ENCODE results near the gene GRIK3. TPM values are rescaled to one million over a fixed set of nuclear protein-coding genes. Genes with fewer than 3 reads are reported as not detected.

The GRIK3 gene
- polyA plus RNA-seq, 2 of the 4 experiments (the other 2 are of a cell fraction), result not detected

DNA sequence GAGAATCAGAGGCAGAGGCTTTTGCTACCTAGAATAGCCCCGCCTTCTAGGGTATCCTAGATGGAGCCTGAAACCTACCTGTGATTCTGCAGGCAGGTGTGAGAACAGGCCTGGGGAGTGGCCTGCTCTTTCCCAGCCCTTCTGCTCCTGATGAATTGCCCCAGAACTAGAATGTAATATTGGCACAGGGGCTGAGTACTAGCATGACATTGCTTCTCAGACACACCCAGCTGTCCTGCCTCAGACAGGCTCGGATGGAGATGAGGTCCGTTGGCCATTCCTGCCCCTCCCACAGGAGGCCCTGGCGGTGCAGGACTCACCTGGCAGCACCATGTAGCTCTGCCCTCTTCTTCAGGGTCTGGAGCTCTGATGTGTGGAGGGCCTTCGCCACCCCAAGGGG is 237.6 kb downstream of the GRIK3 start:
- no peak overlapping the region for H3K4me2 ChIP-seq
- 32% methylated on average over 2 of the region's 5 CpGs for WGBS (ENCODE audit: missing lambda C conversion rate)
- ChIA-PET CTCF (no interaction called here), POLR2A (no interaction called here)
- H3K4me1 ChIP-seq, result no peaks in the 10 kb centered on the region
- no peak for TF ChIP-seq CBX2 (IDR thresholded peaks at IDR 0.05; ENCODE audit: borderline replicate concordance, low read depth)
- no peak for TF ChIP-seq RARB (CRISPR knock-in tag; IDR thresholded peaks at IDR 0.05)
- no peak for TF ChIP-seq NFE2L2 (conservative IDR thresholded peaks at IDR 0.05; ENCODE audit: low read length)
- no peak for TF ChIP-seq ZNF302 (CRISPR knock-in tag; IDR thresholded peaks at IDR 0.05)
- TF ChIP-seq, protein P1, sequence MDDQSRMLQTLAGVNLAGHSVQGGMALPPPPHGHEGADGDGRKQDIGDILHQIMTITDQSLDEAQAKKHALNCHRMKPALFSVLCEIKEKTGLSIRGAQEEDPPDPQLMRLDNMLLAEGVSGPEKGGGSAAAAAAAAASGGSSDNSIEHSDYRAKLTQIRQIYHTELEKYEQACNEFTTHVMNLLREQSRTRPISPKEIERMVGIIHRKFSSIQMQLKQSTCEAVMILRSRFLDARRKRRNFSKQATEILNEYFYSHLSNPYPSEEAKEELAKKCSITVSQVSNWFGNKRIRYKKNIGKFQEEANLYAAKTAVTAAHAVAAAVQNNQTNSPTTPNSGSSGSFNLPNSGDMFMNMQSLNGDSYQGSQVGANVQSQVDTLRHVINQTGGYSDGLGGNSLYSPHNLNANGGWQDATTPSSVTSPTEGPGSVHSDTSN (IDR thresholded peaks at IDR 0.05), result no peak
- no peak for TF ChIP-seq ZSCAN20 (CRISPR knock-in tag; IDR thresholded peaks at IDR 0.05)
- no peak for TF ChIP-seq TP53 (CRISPR knock-in tag; IDR thresholded peaks at IDR 0.05)
- no peak for TF ChIP-seq TFCP2L1 (CRISPR knock-in tag; IDR thresholded peaks at IDR 0.05)
- TF ChIP-seq HOXB13 (CRISPR knock-in tag; IDR thresholded peaks at IDR 0.05; ENCODE audit: low read depth), result no peak
- TF ChIP-seq FOSB (CRISPR knock-in tag; IDR thresholded peaks at IDR 0.05), result no peak
- TF ChIP-seq, protein P2, sequence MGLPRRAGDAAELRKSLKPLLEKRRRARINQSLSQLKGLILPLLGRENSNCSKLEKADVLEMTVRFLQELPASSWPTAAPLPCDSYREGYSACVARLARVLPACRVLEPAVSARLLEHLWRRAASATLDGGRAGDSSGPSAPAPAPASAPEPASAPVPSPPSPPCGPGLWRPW (IDR thresholded peaks at IDR 0.05), result no peak
- no peak for TF ChIP-seq HDAC2 (IDR thresholded peaks at IDR 0.05)
- TF ChIP-seq JUNB (IDR thresholded peaks at IDR 0.05), result no peak
- no peak for TF ChIP-seq RCOR1 (IDR thresholded peaks at IDR 0.05; ENCODE audit: low read depth, low read length)
- TF ChIP-seq ESRRA (IDR thresholded peaks at IDR 0.05; ENCODE audit: borderline replicate concordance, low read length), result no peak
- no peaks in the 10 kb centered on the region for H3K9me3 ChIP-seq
- DNase-seq (ENCODE audit: low read depth in 1 of 2, low spot score in 1 of 2) (no peak), ATAC-seq (no peak), FAIRE-seq (no peak)
- H3K27ac ChIP-seq, result no peak overlapping the region
- H3K4me3 ChIP-seq, result no peak overlapping the region

- DNase-seq (ENCODE audit: low read depth in 1 of 2, low spot score in 1 of 2) (no peak), FAIRE-seq (no peak), ATAC-seq (no peak)
- TF ChIP-seq JUN (IDR thresholded peaks at IDR 0.05) (no peak), TP53 (CRISPR knock-in tag; IDR thresholded peaks at IDR 0.05) (no peak), HOXB5 (CRISPR knock-in tag; IDR thresholded peaks at IDR 0.05) (no peak), BHLHE40 (IDR thresholded peaks at IDR 0.05; ENCODE audit: low read depth, low read length) (no peak), RNF2 (IDR thresholded peaks at IDR 0.05; ENCODE audit: borderline replicate concordance, low read depth) (no peak), ZC3H11A (IDR thresholded peaks at IDR 0.05) (no peak), ZFP36 (IDR thresholded peaks at IDR 0.05; ENCODE audit: borderline replicate concordance, partially characterized antibody) (no peak), ESRRA (IDR thresholded peaks at IDR 0.05; ENCODE audit: borderline replicate concordance, low read length) (no peak)
- Histone ChIP-seq H3K4me3 (no peak overlapping the region), H3K27ac (no peak overlapping the region), H3K4me2 (no peak overlapping the region), H3K4me1 (no peaks in the 10 kb centered on the region), H3K9me3 (no peaks in the 10 kb centered on the region)
- WGBS (ENCODE audit: missing lambda C conversion rate), result 10% methylated on average over 3 of the region's 5 CpGs
- ChIA-PET CTCF (no interaction called here), POLR2A (no interaction called here)
Measured at GRCh38 chr1:36796106-36796590, 238.2 kb downstream of the GRIK3 start.

DNA sequence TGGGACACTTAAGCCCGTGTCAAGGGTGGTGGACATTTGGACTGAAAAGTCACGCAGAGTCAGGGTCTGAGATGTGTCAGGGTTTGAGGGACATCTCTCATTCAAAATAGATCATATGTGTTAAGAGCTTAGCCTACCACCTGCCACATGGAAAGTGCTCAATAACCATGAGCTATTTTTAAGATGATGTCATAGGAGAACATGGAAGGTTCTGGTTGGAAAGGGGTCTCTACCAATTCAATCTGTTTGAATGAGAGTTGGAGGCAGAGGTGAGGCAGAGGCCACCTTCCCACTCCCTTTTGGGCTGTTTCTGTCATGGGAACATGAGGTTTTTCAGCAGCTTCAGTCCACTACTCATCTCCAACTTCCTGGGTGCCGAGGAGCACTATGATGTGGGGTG is 239.9 kb downstream of the GRIK3 start:
- 0% methylated on average over 3 of the region's 3 CpGs for WGBS (ENCODE audit: missing lambda C conversion rate)
- H3K4me1 ChIP-seq, result no peaks in the 10 kb centered on the region
- ChIA-PET CTCF (interaction anchor here (1.0 kb wide), 1 partner anchor 14 kb away, joined by 5 read pairs; no protein-coding TSS in a partner anchor), POLR2A (no interaction called here)
- FAIRE-seq (no peak), ATAC-seq (no peak), DNase-seq (ENCODE audit: low read depth in 1 of 2, low spot score in 1 of 2) (no peak)
- no peak overlapping the region for H3K27ac ChIP-seq
- no peak overlapping the region for H3K4me2 ChIP-seq
- no peak overlapping the region for H3K4me3 ChIP-seq
- no peaks in the 10 kb centered on the region for H3K9me3 ChIP-seq
- TF ChIP-seq CBX8 (IDR thresholded peaks at IDR 0.05) (no peak), FOSL2 (IDR thresholded peaks at IDR 0.05) (no peak), FOSL2 (CRISPR knock-in tag; IDR thresholded peaks at IDR 0.05) (no peak), POLR2AphosphoS2 (conservative IDR thresholded peaks at IDR 0.05; ENCODE audit: low read length) (no peak), ZFP36 (IDR thresholded peaks at IDR 0.05; ENCODE audit: borderline replicate concordance, partially characterized antibody) (no peak)
- TF ChIP-seq, protein P2 (IDR thresholded peaks at IDR 0.05), result no peak
- TF ChIP-seq, protein P3, sequence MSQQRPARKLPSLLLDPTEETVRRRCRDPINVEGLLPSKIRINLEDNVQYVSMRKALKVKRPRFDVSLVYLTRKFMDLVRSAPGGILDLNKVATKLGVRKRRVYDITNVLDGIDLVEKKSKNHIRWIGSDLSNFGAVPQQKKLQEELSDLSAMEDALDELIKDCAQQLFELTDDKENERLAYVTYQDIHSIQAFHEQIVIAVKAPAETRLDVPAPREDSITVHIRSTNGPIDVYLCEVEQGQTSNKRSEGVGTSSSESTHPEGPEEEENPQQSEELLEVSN (IDR thresholded peaks at IDR 0.05; ENCODE audit: borderline replicate concordance, low read depth), result no peak
- TF ChIP-seq, protein P4, sequence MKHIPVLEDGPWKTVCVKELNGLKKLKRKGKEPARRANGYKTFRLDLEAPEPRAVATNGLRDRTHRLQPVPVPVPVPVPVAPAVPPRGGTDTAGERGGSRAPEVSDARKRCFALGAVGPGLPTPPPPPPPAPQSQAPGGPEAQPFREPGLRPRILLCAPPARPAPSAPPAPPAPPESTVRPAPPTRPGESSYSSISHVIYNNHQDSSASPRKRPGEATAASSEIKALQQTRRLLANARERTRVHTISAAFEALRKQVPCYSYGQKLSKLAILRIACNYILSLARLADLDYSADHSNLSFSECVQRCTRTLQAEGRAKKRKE (CRISPR knock-in tag; IDR thresholded peaks at IDR 0.05; ENCODE audit: low read depth), result no peak
- TF ChIP-seq, protein P5, sequence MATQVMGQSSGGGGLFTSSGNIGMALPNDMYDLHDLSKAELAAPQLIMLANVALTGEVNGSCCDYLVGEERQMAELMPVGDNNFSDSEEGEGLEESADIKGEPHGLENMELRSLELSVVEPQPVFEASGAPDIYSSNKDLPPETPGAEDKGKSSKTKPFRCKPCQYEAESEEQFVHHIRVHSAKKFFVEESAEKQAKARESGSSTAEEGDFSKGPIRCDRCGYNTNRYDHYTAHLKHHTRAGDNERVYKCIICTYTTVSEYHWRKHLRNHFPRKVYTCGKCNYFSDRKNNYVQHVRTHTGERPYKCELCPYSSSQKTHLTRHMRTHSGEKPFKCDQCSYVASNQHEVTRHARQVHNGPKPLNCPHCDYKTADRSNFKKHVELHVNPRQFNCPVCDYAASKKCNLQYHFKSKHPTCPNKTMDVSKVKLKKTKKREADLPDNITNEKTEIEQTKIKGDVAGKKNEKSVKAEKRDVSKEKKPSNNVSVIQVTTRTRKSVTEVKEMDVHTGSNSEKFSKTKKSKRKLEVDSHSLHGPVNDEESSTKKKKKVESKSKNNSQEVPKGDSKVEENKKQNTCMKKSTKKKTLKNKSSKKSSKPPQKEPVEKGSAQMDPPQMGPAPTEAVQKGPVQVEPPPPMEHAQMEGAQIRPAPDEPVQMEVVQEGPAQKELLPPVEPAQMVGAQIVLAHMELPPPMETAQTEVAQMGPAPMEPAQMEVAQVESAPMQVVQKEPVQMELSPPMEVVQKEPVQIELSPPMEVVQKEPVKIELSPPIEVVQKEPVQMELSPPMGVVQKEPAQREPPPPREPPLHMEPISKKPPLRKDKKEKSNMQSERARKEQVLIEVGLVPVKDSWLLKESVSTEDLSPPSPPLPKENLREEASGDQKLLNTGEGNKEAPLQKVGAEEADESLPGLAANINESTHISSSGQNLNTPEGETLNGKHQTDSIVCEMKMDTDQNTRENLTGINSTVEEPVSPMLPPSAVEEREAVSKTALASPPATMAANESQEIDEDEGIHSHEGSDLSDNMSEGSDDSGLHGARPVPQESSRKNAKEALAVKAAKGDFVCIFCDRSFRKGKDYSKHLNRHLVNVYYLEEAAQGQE (IDR thresholded peaks at IDR 0.05), result no peak
